HepG2 (cell line): Measurements from ENCODE around the gene RBBP8NL. TPM values are rescaled to one million over a fixed set of nuclear protein-coding genes. Genes with fewer than 3 reads are reported as not detected.

Experiments used
- AKAP8 ChIP-seq: sonication (generic); formaldehyde crosslinking; IDR thresholded peaks from 2 replicates; pipeline ENCODE4 v1.5.1; 2020; ENCODE audit warnings: mild to moderate bottlenecking, missing genetic modification reagents
- EP300 ChIP-seq, 3 experiments: sonication (generic) in 1 of 3; formaldehyde crosslinking in 1 of 3; IDR thresholded peaks; 2 replicates each; pipeline versions ENCODE4 v1.5.1 to v1.6.1; 2011 to 2020; ENCODE audit warnings: low read depth in 2 of 3, low read length in 2 of 3, borderline replicate concordance in 1 of 3, improper control_type of control experiment in 1 of 3, mild to moderate bottlenecking in 1 of 3, missing genetic modification reagents in 1 of 3, moderate library complexity in 1 of 3
- HOXA7 ChIP-seq: sonication (generic); formaldehyde crosslinking; IDR thresholded peaks from 2 replicates; pipeline ENCODE4 v1.8.1; 2022; ENCODE audit warnings: mild to moderate bottlenecking, missing genetic modification reagents, moderate library complexity
- KDM5A ChIP-seq: fragments of 200-600 bp; sonication (generic); IDR thresholded peaks from 2 replicates; pipeline ENCODE4 v1.7.0; 2018; ENCODE audit warnings: antibody characterized with exemption, mild to moderate bottlenecking, low read length, borderline replicate concordance
- MAFK ChIP-seq, 2 experiments: IDR thresholded peaks in 1 of 2; conservative IDR thresholded peaks in 1 of 2; 2 replicates each; pipeline ENCODE4 v1.6.1; 2011; ENCODE audit warnings: improper control_type of control experiment in 2 of 2, low read length in 2 of 2
- NR2C2 ChIP-seq: sonication (generic); formaldehyde crosslinking; IDR thresholded peaks from 2 replicates; pipeline ENCODE4 v1.4.0; 2020; ENCODE audit warnings: missing genetic modification reagents, mild to moderate bottlenecking, moderate library complexity, borderline replicate concordance
- POLR2AphosphoS5 ChIP-seq: IDR thresholded peaks from 2 replicates; pipeline ENCODE4 v1.6.1; 2012; ENCODE audit warnings: low read depth, low read length
- RAD51 ChIP-seq: fragments of 450-650 bp; IDR thresholded peaks from 2 replicates; pipeline ENCODE4 v1.6.1; 2016; ENCODE audit warnings: borderline replicate concordance
- SALL2 ChIP-seq: sonication (generic); formaldehyde crosslinking; IDR thresholded peaks from 2 replicates; pipeline ENCODE4 v1.8.1; 2023; ENCODE audit warnings: mild to moderate bottlenecking, missing genetic modification reagents, inconsistent platforms
- SNAI1 ChIP-seq: sonication (generic); formaldehyde crosslinking; IDR thresholded peaks from 2 replicates; pipeline ENCODE4 v1.5.0; 2020; ENCODE audit warnings: mild to moderate bottlenecking, missing genetic modification reagents, borderline replicate concordance
- SP140L ChIP-seq: sonication (generic); formaldehyde crosslinking; IDR thresholded peaks from 2 replicates; pipeline ENCODE4 v1.4.0; 2020; ENCODE audit warnings: missing genetic modification reagents, borderline replicate concordance
- SRSF9 ChIP-seq: fragments of 200-400 bp; formaldehyde crosslinking; IDR thresholded peaks from 2 replicates; pipeline ENCODE4 v1.6.1; 2018; ENCODE audit warnings: borderline replicate concordance, mild to moderate bottlenecking, low read depth, low read length; ENCODE audit not compliant: insufficient read depth, poor library complexity, severe bottlenecking
- TCF12 ChIP-seq, 2 experiments: fragments of 450-650 bp in 1 of 2; sonication (generic) in 1 of 2; formaldehyde crosslinking in 1 of 2; IDR thresholded peaks; 2 replicates each; pipeline versions ENCODE4 v1.6.1 to v1.8.0; 2017 to 2022; ENCODE audit warnings: antibody characterized with exemption in 1 of 2, mild to moderate bottlenecking in 1 of 2, missing genetic modification reagents in 1 of 2, moderate library complexity in 1 of 2
- TOPORS ChIP-seq: sonication (generic); formaldehyde crosslinking; IDR thresholded peaks from 2 replicates; pipeline ENCODE4 v1.8.0; 2023; ENCODE audit warnings: mild to moderate bottlenecking, missing genetic modification reagents
- YY1 ChIP-seq: IDR thresholded peaks from 2 replicates; pipeline ENCODE4 v1.6.1; 2011; ENCODE audit warnings: low read length, low read depth, moderate library complexity, mild to moderate bottlenecking; ENCODE audit not compliant: insufficient read depth, insufficient replicate concordance
- ZBTB20 ChIP-seq: sonication (generic); formaldehyde crosslinking; IDR thresholded peaks from 2 replicates; pipeline ENCODE4 v1.8.1; 2023; ENCODE audit warnings: missing genetic modification reagents, low read depth, mild to moderate bottlenecking, borderline replicate concordance
- ZBTB7B ChIP-seq: sonication (generic); formaldehyde crosslinking; IDR thresholded peaks from 2 replicates; pipeline ENCODE4 v1.4.0; 2020; ENCODE audit warnings: missing genetic modification reagents
- ZFP41 ChIP-seq: sonication (generic); formaldehyde crosslinking; IDR thresholded peaks from 2 replicates; pipeline ENCODE4 v1.4.0; 2020; ENCODE audit warnings: mild to moderate bottlenecking, missing genetic modification reagents, borderline replicate concordance
- ZNF205 ChIP-seq: IDR thresholded peaks from 2 replicates; pipeline ENCODE4 v1.6.1; 2018; ENCODE audit warnings: missing biosample characterization, missing genetic modification reagents
- ZNF256 ChIP-seq: sonication (generic); formaldehyde crosslinking; conservative IDR thresholded peaks from 2 replicates; pipeline ENCODE4 v1.4.0; 2020; ENCODE audit warnings: missing genetic modification reagents
- ZNF44 ChIP-seq: sonication (generic); formaldehyde crosslinking; IDR thresholded peaks from 2 replicates; pipeline ENCODE4 v1.5.1; 2020; ENCODE audit warnings: mild to moderate bottlenecking, missing genetic modification reagents
- ZNF460 ChIP-seq: sonication (generic); formaldehyde crosslinking; IDR thresholded peaks from 2 replicates; pipeline ENCODE4 v1.5.1; 2020; ENCODE audit warnings: missing genetic modification reagents, mild to moderate bottlenecking, borderline replicate concordance
- ZNF543 ChIP-seq: sonication (generic); formaldehyde crosslinking; IDR thresholded peaks from 2 replicates; pipeline ENCODE4 v1.4.0; 2020; ENCODE audit warnings: mild to moderate bottlenecking, missing genetic modification reagents
- ZNF703 ChIP-seq: sonication (generic); formaldehyde crosslinking; IDR thresholded peaks from 2 replicates; pipeline ENCODE4 v1.5.1; 2020; ENCODE audit warnings: missing genetic modification reagents, mild to moderate bottlenecking, moderate library complexity, borderline replicate concordance
- ZNF768 ChIP-seq: sonication (generic); formaldehyde crosslinking; IDR thresholded peaks from 2 replicates; pipeline ENCODE4 v1.4.0; 2020; ENCODE audit warnings: missing genetic modification reagents
- ZSCAN21 ChIP-seq: sonication (generic); formaldehyde crosslinking; IDR thresholded peaks from 2 replicates; pipeline ENCODE4 v1.8.0; 2022; ENCODE audit warnings: mild to moderate bottlenecking, missing genetic modification reagents, moderate library complexity, borderline replicate concordance
- polyA plus RNA-seq, 8 experiments: library from polyadenylated mRNA; depleted of rRNA in 3 of 8; stranded (reverse) in 7 of 8; unstranded in 1 of 8; fragments of >200 nt; fragmentation: Illumina TruSeq in 4 of 8; extraction: Trizol in 4 of 8; gene quantifications; 2 replicates each; pipeline versions ENCODE4 v1.2.1 to v1.2.3, GENCODE V29; 2011 to 2016; ENCODE audit warnings: low read depth in 4 of 8, missing spikeins in 1 of 8, mixed read lengths in 1 of 8; ENCODE audit not compliant: insufficient read depth in 1 of 8
- total RNA-seq, 5 experiments: library from RNA; depleted of rRNA; stranded (reverse); fragments of >200 nt; fragmentation: Illumina TruSeq; extraction: Trizol; gene quantifications; 2 replicates each; pipeline ENCODE4 v1.2.3, GENCODE V29; 2016; ENCODE audit warnings: low read depth in 1 of 5
- TF ChIP-seq, protein P1 (sequence below): sonication (generic); formaldehyde crosslinking; IDR thresholded peaks from 2 replicates; pipeline ENCODE4 v1.5.0; 2020; ENCODE audit warnings: mild to moderate bottlenecking, low read depth, missing genetic modification reagents, borderline replicate concordance
- TF ChIP-seq, protein P2 (sequence below): sonication (generic); formaldehyde crosslinking; IDR thresholded peaks from 2 replicates; pipeline ENCODE4 v1.5.1; 2020; ENCODE audit warnings: mild to moderate bottlenecking, missing genetic modification reagents, moderate library complexity

Gene RBBP8NL
- total and polyA plus RNA-seq, 2 of the 13 experiments (the other 11 are each of a cell fraction or from before 2014, with no cell fraction given) = 0.69 to 0.86 TPM

DNA sequence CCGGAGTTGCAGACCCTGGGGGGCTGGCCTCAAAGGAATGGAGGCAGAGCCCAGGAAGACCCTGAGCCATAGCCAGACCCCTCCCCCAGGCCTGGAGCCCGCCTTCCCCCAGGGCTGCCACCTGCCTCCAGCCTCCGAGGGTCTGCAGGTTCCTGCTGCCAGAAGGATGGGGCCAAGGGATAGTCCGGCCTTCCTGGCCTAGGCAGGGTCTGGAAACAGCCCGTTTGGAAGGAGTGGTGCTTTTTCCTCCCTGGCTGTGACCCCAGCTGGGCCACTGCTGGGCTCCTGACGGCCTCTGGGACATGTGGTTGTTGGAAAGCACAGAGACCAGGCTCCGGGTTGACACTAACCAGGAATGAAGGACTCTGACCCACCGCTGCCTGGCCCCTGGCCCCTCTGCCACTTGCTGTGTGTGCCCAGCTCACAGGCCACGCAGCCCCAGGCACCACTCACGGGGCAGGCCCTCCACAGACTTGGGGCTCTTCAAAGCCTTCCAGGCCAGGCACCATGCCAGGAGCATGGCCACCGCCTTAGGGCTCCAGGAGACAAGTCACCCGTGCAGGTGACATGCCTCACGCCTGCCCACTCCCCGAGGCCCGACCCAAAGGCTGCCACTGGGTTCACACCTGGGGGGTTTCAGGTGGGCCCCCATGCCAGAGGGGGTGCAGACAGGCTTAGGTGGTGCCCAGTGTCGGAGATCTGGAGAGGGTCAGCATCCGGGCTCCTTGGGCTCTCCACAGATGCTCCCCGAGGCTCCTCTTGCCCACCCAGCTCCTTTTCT lies 56.3 kb downstream of the RBBP8NL start (continued):
- peak in 1 of 2 experiments; percentile 17; a peak in 1 of 4 replicates for TF ChIP-seq EP300 (IDR thresholded peaks at IDR 0.05; ENCODE audit: low read depth in 2 of 2, low read length in 2 of 2)
- peak; percentile 44; the same call in 1 of the 2 replicates for TF ChIP-seq EP300 (CRISPR knock-in tag; IDR thresholded peaks at IDR 0.05; ENCODE audit: borderline replicate concordance)
- TF ChIP-seq ZBTB7B (CRISPR knock-in tag) = peak; percentile 76
- no peak for TF ChIP-seq RAD51
- no peak for TF ChIP-seq KDM5A
- TF ChIP-seq YY1 = peak; percentile 69
- 0 out of 2 replicates have a peak, but pooled peaks have one; percentile 80 for TF ChIP-seq SP140L (CRISPR knock-in tag)
- TF ChIP-seq ZFP41 (CRISPR knock-in tag) = peak; percentile 95
- peak; percentile 36 for TF ChIP-seq ZNF205 (CRISPR knock-in tag)
- peak; percentile 85; the same call in 1 of the 2 replicates for TF ChIP-seq ZNF44
- TF ChIP-seq TCF12 (IDR thresholded peaks at IDR 0.05) = no peak
- TF ChIP-seq TCF12 (CRISPR knock-in tag; IDR thresholded peaks at IDR 0.05) = 0 out of 2 replicates have a peak, but pooled peaks have one; percentile 25
- peak; percentile 61 for TF ChIP-seq POLR2AphosphoS5
- peak; percentile 64; the same call in 1 of the 2 replicates for TF ChIP-seq ZNF460 (CRISPR knock-in tag)
- peak; percentile 47; the same call in 1 of the 2 replicates for TF ChIP-seq ZSCAN21 (CRISPR knock-in tag)
- TF ChIP-seq MAFK (conservative IDR thresholded peaks at IDR 0.05 in 1 of 2, IDR thresholded peaks at IDR 0.05 in 1 of 2; ENCODE audit: low read length in 2 of 2) = no peak
- peak; percentile 80; the same call in 1 of the 2 replicates for TF ChIP-seq ZNF543
- TF ChIP-seq, protein P1, sequence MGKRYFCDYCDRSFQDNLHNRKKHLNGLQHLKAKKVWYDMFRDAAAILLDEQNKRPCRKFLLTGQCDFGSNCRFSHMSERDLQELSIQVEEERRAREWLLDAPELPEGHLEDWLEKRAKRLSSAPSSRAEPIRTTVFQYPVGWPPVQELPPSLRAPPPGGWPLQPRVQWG (CRISPR knock-in tag) = no peak
- peak; percentile 72; the same call in 1 of the 2 replicates for TF ChIP-seq TOPORS
- TF ChIP-seq ZNF256 = no peak
- TF ChIP-seq SRSF9 = no peak
- peak; percentile 53; the same call in 1 of the 2 replicates for TF ChIP-seq ZBTB20 (CRISPR knock-in tag)
- peak; percentile 68; the same call in 1 of the 2 replicates for TF ChIP-seq ZNF768 (CRISPR knock-in tag)
- no peak for TF ChIP-seq HOXA7 (CRISPR knock-in tag)
- peak; percentile 92 for TF ChIP-seq AKAP8 (CRISPR knock-in tag)
- TF ChIP-seq, protein P2, sequence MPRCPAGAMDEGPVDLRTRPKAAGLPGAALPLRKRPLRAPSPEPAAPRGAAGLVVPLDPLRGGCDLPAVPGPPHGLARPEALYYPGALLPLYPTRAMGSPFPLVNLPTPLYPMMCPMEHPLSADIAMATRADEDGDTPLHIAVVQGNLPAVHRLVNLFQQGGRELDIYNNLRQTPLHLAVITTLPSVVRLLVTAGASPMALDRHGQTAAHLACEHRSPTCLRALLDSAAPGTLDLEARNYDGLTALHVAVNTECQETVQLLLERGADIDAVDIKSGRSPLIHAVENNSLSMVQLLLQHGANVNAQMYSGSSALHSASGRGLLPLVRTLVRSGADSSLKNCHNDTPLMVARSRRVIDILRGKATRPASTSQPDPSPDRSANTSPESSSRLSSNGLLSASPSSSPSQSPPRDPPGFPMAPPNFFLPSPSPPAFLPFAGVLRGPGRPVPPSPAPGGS (CRISPR knock-in tag) = peak; percentile 89
- no peak; the same call in 1 of the 2 replicates for TF ChIP-seq NR2C2
- TF ChIP-seq SALL2 (CRISPR knock-in tag) = no peak
- no peak for TF ChIP-seq ZNF703 (CRISPR knock-in tag)
- peak; percentile 89 for TF ChIP-seq SNAI1
